ENCODE results near the gene GFER. TPM values are rescaled to one million over a fixed set of nuclear protein-coding genes. Genes with fewer than 3 reads are reported as not detected.
"Not testable (repeated sequence)": the region's sequence is repeated elsewhere in the genome, so short reads cannot be mapped to it uniquely, and the experiment has no call there.

GFER gene
- total RNA-seq (2014; rRNA removed; shearing (Covaris generic)): 51.7 and 70.3 TPM in 2 replicates

DNA sequence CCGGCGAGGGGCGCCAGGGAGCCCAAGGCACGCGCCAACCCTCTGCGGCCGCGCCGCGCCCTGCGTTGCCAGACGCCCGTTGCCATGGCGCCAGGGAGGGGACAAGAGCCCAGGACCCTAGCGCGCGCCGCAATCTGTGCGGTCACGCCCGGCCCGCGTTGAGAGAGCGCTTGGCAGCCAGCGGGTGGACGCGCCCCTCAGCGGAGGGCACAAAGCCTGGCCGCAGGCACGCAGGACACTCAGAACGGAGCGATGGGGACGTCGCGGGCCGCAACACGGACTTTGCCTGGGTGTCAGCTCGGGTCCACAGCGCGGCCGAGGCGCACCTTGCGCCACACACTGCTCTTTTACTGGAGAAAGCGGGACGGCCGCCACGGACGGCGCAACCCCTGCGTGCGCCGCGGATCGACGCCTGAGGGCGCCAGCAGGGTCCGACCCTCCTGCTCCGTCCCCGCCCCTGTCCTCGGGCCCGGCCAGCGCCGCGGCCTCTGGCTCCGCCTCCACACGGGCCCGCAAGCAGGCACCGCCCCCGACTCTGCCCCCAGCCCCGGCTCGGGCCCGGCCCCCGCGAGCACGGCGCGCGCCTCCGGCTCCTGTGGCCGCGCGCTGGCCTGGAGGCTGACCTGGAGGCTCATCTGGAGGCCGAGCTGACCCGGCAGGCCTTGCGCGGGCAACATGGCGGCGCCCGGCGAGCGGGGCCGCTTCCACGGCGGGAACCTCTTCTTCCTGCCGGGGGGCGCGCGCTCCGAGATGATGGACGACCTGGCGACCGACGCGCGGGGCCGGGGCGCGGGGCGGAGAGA, at the start of gene GFER:
TSS of gene GFER (plus strand) at position 650 of the 803 bp plus-strand sequence. CDS start at position 676, 26 bp downstream.
- DNase-seq (ENCODE audit: low spot score): peak; percentile 92

DNA sequence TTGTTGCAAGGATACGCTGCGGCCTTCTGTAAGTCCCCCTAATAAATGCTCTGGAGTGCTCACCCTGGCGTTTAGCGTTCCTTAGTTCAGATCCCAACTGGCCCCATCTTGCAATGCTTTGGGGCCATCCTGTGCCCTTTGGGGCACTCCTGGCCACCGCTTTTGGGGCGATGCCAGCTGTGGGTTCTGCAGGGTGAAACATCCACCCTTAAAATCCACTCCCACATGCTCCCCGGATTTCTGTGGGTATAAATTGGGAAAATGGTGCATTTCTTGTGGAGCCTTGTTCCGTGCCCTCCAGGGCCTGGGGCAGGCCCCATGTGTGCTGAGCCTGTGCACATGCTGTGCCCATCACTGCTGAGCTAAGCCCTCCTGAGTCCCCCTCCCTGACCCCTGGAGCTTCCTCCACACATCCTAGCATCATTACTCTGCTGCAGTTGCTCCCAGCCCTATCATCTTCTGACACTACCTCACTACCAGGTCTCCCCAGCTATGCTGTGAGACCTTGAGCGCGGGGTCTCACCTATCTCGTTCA, 47.0 kb upstream of the GFER start:
- DNase-seq (ENCODE audit: low spot score): no peak

DNA sequence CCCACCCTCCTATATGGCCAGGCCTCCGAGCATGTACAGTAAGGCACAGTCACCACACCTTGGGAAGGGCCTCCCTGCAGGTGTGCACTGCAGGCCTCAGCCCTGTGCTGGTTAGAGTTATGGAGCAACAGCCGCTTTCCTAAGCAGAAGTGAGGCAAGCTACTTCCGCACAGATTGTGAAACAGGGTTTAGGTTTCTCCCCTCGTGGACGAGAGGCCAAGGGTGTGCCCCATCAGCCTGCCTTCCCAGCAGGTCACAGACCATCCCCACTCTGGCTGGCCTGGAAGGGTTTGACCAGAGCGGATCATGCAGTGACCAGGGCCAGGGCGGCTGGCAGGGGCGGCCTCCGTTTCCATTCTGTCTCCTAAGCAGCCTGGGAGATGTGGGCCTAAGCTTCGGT, 45.7 kb upstream of the GFER start:
- DNase-seq (ENCODE audit: low spot score): no peak

DNA sequence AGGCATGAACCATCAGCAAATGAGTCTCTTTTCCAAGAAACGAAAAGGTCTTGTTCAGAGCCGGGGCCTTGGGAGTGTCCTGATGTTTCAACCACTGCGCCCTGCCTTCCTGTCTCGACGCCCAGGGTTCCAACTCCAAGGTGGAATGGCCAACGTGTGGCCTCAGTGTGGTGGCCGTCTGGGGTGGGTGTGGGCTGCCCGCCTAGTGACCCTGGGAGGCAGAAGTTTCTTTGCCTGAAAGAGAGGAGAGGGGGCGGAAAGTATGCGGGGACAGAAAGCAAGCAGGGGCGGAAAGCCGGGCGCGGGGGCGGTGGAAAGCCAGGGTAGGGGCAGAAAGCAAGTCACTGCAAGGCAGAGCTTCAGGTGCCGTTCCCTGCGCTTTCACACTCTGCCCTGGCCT, 45.1 kb upstream of the GFER start:
- DNase-seq (ENCODE audit: low spot score): no peak

DNA sequence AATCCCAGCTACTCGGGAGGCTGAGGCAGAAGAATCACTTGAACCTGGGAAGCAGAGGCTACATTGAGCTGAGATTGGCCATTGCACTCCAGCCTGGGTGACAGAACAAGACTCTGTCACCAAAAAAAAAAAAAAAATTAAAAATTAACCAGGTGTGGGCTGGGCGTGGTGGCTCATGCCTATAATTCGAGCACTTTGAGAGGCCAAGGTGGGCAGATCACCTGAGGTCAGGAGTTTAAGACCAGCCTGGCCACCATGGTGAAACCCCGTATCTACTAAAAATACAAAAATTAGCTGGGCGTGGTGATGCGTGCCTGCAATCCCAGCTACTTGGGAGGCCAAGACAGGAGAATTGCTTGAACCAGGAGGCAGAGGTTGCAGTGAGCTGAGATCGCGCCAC, 44.2 kb upstream of the GFER start:
- not testable (repeated sequence) for DNase-seq (ENCODE audit: low spot score)

DNA sequence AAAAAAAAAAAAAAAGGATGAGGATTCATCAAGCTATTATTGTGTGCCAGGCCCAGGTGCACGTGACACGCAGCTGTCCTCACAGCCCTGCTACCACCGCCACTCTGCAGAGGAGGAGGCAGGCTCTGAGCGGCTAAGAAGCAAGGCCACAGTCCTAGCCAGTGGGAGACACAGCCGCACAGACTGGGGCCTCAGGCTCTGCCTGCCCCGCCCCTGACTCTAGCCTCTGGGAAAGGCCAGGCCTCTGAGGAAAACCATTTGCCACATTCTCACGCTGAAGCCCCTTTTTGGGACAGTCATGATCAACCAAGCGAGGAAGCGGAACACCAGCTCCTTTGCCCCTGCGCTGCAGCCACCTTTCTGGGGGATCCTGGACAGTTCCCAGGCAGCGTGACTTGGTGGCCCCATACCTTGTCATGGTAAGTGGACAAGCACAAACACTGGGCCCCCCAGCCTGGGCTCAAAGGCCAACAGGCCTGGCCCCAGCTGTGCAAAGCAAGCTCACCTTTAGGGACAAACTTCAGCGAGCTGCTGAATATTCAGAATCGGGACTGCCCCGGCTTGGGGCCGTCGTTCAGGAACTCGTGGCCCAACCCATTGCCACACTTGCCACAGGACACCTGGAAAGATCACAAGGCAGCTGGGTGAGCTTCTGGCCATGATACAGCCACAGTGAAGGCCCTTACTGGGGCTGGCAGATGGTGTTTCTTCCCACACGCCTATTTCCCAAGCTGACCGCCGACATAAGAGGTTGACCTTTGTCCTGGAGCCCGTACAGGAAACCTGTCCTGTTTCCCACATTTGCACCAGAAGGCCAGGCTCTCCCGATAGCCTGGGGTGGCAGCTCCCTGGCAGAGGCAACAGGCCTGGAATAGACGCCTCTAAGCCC, 43.5 kb upstream of the GFER start:
- DNase-seq (ENCODE audit: low spot score): no peak

DNA sequence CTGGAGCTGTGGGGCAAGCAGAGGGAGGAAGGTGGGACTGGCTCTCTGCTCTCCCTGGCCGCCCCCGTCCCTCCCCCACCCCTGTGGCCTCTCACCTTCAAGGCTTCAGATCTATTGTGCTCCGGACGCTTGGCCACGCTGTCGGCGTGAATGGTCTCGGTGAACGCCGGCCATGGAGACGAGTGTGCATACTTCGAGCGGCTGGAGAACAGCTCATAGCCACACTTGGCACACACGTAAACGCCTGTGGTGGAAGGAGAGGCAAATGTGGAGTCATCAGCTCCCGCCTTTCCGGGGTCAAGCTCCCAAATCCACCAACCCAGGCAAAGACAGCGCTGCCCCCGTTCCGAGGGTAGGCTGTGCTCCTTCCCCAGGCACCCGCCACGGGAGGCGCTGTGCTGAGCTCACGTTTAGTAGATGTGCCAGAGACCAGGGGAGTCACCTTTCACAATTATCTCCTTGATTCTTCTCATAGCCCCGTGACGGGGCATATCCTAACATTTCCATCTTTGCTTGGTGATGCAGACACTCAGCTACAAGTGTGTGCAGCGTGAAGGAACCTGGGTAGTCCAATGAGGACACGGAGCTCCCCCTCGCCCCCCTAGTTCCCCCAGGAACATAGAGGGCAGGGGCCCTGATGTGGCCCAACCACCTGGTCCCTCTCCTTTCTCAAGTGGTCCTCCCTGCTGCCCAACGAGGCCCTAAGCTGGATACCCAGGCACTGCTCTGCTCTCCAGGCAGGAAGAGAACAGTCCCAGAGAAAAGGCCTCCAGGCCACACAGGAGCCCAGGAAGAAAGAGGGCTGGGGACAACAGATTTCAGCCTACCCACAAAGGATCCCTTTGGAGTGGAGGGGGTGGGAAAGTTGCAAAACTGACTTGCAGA, 42.6 kb upstream of the GFER start:
- DNase-seq (ENCODE audit: low spot score): no peak

DNA sequence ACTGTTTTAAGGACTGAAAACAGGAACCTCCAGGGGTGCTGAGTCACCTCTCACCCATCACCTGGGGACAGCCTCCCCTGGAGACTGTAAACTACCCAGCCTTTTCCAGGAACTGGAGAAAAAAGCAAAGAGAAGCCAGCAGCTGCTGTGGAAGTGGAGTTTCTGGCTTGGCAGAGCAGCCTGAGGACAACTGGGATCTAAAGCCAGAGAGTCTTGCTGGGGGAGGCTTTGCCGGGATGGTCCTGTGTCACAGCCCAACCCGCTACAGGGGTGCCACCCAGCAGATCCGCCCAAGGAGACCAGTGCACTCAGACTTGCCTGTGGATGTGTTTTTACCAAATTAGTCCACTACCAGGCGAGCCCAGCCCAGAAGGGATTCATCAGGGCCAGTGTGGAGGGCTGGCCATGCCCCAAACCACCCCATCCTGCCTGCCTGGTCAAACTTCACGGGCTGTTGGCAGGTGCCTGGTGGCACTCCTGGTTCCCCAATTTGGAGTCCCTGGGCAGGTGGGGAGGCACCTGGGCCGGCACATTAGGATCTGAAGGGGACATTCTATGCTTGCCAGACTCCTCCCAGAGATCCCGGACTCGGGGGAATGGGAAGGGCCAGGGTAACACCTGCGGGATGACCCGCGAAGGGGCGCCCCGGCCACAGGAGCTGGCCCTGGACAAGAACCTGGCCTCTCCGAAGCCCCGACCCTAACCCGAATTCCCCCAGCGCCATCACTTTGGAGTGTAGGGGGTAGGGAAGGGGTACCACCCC, 41.8 kb upstream of the GFER start:
- DNase-seq (ENCODE audit: low spot score): peak; percentile 23

DNA sequence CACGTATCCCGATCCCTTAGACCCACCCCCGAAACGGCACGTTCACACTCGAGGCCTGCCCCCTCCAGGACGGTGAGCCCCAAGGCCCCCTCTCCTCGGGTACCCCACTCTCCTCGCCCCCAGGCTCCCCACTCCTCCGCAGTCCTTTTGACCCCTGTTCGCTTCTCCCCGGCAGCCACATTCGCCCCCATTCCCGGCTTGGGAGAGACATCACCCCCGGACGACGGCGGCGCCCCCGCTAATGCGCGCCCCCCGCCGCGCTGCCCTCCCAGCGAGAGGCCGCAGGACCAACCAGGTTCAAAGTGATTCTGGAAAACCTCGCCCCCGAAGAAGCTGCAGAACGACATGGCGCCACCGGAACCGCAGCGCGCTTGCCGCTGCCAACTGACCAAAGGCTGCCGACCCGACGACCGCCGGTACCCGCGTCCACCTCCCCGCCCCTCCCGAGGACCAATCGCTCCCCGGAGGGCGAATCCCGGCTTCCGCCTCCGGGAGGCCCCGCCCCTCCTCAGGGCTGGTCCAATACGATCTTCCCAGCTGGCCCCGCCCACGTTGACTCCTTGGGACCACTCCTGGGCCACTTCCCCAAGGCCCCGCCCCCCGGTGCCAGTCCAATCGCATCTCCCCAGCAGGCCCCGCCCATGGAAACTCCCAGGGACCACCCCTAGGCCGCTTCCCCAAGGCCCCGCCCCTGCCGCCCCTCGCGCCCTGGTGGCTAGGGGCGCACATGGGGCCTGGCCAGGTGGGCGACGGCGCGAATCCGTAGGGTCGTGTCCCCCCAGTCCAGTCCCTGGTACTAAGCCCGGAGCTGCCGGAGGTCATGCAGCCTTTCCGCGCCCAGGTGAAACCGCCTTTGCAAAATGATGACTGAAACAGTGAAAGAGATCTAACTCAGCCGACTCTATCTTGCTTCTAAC, 40.9 kb upstream of the GFER start, which contains the start of gene MSRB1:
TSS of gene MSRB1 (minus strand) at position 390 of the 917 bp plus-strand sequence. CDS start at position 347, 43 bp downstream.
- DNase-seq (ENCODE audit: low spot score): peak; percentile 99

DNA sequence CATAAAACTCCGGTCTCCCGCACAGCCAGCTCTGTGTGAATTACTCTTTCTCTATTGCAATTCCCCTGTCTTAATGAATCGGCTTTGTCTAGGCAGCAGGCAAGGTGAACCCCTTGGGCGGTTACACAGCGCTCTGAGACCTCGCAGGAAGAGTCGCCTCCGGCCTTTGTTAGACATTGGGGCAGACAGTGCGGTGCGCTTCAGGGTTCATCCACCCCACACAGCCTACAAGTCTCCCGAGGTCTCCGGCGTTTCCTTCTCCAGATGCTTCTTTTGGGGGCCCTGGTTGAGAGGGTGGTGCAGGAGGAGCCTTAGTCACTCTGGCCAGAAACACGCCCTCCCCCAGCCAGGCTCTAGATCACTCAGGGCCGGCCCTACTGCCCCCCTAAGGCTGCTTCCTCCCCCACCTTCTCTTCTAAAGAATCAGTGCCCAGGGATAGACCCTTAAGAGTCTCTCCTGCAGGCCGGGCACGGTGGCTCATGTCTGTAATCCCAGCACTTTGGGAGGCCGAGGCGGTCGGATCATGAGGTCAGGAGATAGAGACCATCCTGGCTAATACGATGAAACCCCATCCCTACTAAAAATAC, 39.3 kb upstream of the GFER start:
- no peak for DNase-seq (ENCODE audit: low spot score)

DNA sequence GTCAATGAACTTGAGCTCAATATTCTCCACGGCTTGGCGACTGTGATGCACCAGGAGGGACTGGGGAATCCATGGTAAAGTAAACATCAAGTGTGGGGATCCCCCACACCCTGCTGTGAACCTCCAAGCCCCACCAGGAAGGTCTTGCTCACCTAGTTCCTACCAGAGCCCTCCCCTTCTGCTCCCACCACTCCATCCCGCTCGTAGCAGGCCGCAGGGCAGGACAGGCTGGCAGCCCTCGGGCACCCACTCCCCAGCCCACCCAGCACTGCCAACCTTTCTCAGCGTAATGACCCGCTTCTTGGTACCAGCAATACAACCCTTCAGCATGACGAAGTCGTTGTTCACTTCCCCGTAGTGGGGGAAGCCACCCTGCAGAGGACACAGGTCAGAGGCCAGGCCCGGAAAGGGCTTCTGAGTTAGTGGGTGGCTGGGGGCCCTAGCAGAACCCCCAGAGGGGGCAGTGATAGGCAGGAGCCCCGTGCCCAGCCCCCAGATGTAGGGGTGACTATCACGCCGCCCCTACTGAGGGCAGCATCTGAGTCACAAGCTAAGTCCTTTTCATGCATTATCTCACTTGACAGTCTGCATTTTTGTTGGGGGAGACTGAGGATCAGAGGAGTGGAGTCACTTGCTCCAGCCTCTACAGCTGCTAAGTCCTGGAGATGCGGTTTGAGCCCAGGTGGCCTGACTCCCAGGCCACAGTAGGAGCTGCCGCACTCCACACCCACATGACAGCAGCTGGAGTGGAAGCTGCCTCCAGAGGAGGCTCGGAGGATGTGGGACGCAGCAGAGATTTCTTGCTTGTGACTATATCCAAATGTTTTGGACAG, 38.2 kb upstream of the GFER start:
- DNase-seq (ENCODE audit: low spot score): no peak

DNA sequence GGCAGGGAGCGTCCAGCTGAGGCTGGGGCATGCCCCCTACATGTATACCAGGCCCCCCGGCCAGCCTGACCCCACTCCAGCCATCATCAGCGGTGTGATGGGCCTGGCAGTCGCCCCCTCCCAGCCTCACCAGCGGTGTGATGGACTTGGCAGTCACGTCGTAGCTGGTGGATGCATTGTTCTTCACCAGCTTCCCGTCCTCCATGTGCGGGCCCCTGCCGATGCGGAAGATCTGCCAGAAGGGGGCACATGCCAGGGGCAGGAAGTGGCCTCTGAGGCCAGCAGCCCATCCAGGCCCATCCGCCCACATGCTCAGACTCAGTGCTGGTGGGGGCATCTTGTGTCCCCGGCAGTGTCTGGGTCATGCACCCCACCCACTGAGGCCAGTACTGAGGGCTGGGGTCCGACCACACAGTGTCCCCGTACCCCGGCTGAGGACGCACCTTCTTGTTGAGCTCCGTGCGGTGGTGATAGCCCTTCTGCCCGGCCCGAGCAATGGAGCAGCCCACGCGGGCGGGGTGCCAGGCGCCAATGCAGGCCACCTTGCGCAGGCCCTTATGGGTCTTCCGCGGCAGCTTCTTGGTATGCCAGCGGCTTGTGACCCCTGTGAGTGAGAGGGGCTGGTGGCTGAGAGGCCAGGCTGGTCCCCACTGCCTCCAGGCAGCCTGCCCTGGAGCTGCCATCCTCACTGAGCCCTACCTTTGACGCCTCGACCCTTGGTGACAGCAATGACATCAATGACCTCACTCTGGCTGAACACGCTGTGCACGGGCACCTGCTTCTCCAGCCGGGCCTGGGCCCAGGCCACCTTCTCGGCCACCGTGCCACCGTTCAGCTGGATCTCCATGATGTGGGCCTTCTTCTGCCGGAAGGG, 37.3 kb upstream of the GFER start:
- no peak for DNase-seq (ENCODE audit: low spot score)

DNA sequence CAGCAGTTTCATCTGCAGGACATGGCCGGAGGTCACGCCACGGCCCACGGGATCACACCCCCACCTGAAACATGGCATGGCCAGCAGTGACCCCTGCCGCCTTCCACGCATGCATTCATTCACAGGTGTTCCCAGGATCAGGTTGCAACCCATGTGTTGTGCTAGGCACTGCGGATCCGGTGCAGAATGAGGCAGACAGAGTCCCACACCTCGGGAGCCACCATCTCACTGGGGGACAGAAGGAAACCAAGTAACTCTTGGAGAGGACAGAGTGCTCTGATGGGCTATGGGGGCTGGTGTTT, 36.7 kb upstream of the GFER start:
- DNase-seq (ENCODE audit: low spot score): no peak

DNA sequence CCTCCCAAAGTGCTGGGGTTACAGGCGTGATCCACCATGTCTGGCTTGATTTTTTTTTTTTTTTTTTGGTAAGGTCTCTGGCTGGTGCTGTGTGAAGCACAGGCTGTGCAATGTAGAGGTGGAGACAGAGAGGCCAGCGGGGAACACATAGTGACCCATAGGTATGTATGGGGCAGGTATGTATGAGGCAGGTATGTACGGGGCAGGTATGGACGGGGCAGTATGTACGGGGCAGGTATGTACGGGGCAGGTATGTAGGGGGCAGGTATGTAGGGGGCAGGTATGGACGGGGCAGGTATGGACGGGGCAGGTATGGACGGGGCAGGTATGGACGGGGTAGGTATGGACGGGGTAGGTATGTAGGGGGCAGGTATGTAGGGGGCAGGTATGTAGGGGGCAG, 34.5 kb upstream of the GFER start:
- no peak for DNase-seq (ENCODE audit: low spot score)

DNA sequence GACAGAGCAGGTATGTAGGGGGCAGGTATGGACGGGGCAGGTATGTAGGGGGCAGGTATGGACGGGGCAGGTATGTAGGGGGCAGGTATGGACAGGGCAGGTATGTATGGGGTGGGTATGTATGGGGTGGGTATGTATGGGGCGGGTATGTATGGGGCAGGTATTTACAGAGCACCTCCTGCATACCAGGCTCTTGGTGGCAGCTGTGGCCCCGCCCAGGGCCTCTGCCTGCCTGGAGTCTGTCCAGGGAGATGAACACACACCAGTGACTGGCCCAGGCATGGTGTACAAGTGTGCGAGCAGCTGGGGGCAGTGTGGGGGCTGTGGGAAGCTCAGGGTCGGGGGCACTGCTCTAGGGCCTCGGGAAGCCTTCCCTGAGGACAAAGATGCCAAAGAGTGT, 33.9 kb upstream of the GFER start:
- peak; percentile 48 for DNase-seq (ENCODE audit: low spot score)

DNA sequence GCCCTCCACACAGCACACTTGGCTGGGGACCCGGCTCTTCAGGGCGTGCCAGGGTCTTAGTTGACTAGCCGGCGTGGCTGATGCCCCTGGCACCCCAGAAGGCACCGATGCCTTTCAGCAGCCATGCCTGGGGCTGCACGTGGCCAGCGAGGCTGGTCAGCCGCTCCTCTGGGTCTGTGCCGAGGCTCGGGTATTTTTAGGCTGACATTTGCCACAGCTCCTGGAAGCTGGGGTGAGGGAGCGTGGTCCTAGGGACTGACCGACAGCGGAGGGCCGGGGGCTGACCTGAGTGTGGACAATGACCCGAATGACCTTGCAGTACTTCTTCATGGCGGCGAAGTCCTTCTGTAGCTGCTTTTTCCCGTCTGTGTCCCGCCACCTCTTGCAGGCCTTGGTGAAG, 33.4 kb upstream of the GFER start:
- DNase-seq (ENCODE audit: low spot score): no peak

DNA sequence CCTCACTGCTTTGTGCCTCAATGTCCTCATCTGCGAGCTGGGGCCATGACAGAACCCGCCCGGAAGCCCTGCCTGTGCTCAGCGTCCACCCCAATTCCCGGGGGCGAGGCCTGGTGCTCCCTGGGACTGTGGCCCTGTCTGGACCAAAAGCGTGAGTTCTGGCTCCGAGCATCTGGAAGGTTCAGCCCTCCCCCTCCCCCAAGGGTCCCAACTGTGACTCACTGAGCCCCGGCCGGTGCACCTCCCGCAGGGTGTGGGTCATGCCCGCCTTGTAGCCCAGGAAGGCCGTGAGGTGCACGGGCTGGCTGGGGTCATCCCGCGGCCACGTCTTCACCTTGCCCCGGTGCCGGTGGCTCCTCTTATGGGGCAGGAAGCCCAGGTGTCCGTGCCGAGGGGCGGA, 30.3 kb upstream of the GFER start:
- DNase-seq (ENCODE audit: low spot score): no peak

Measured in HT-29 (cell line).